Frontal cortex (tissue), 4 donors: Measurements from ENCODE around the gene RBM17. TPM values are rescaled to one million over a fixed set of nuclear protein-coding genes. Genes with fewer than 3 reads are reported as not detected.
"Not testable (repeated sequence)": the region's sequence is repeated elsewhere in the genome, so short reads cannot be mapped to it uniquely, and the experiment has no call there.

Experiments used
- DNase-seq, 2 donors: peaks; one replicate each; pipeline ENCODE4 v3.0.0; 2012; ENCODE audit warnings: low spot score in 2 of 2
- FAIRE-seq: peaks from 2 replicates; lab custom pipeline; 2012; peaks lifted over from hg19 to GRCh38; lab: Jason Lieb, UNC
- total RNA-seq: library from RNA; depleted of rRNA; stranded (reverse); fragments of >200 nt; gene quantifications from one replicate; pipeline ENCODE4 v1.2.3, GENCODE V29; 2014
- donor health status: control.
- donor health status: control.
- donor health status: control.

Gene RBM17
- total RNA-seq, 1 donor from 2014 or later: 31.8 TPM

GRCh38 chr10:6130848-6131470 lies 42.1 kb downstream of the RBM17 start:
- no peak for DNase-seq
- no peak for FAIRE-seq

- DNase-seq (no peak), FAIRE-seq (no peak)
Measured at GRCh38 chr10:6133331-6134098, 44.7 kb downstream of the RBM17 start.

- DNase-seq (no peak), FAIRE-seq (no peak)
Measured at GRCh38 chr10:6134099-6134823, 45.4 kb downstream of the RBM17 start.

- FAIRE-seq: no peak
- no peak for DNase-seq
Measured at GRCh38 chr10:6135039-6135438, 46.2 kb downstream of the RBM17 start.

GRCh38 chr10:6135589-6136168 lies 46.8 kb downstream of the RBM17 start:
- FAIRE-seq: no peak

GRCh38 chr10:6136215-6137201 lies 47.7 kb downstream of the RBM17 start:
- FAIRE-seq (no peak), DNase-seq (no peak)

More at GRCh38 chr10:6135589-6136168, 46.8 kb downstream of the RBM17 start:
- DNase-seq: no peak

GRCh38 chr10:6138456-6138855 lies 49.6 kb downstream of the RBM17 start:
- FAIRE-seq (no peak), DNase-seq (no peak)

- DNase-seq (no peak), FAIRE-seq (no peak)
Measured at GRCh38 chr10:6139470-6139869, 50.6 kb downstream of the RBM17 start.

- no peak for FAIRE-seq
Measured at GRCh38 chr10:6140141-6140841, 51.5 kb downstream of the RBM17 start.

GRCh38 chr10:6140965-6141295 lies 52.1 kb downstream of the RBM17 start:
- DNase-seq (no peak), FAIRE-seq (no peak)

More at GRCh38 chr10:6140141-6140841, 51.5 kb downstream of the RBM17 start:
- DNase-seq: no peak

- no peak for FAIRE-seq
- DNase-seq: no peak
Measured at GRCh38 chr10:6141296-6142151, 52.7 kb downstream of the RBM17 start.

- not testable (repeated sequence) for FAIRE-seq
Measured at GRCh38 chr10:6142186-6142585, 53.4 kb downstream of the RBM17 start.

GRCh38 chr10:6142644-6143043 lies 53.8 kb downstream of the RBM17 start:
- no peak for DNase-seq
- no peak for FAIRE-seq

More at GRCh38 chr10:6142186-6142585, 53.4 kb downstream of the RBM17 start:
- not testable (repeated sequence) for DNase-seq

GRCh38 chr10:6143181-6143580 lies 54.3 kb downstream of the RBM17 start:
- FAIRE-seq (no peak), DNase-seq (no peak)

- FAIRE-seq (no peak), DNase-seq (peak; percentile 90 to 93)
Measured at GRCh38 chr10:6144406-6145165, 55.8 kb downstream of the RBM17 start.

- DNase-seq: peak in 1 of 2 donors; percentile 61
Measured at GRCh38 chr10:6145166-6145987, 56.5 kb downstream of the RBM17 start.

More at GRCh38 chr10:6145166-6145987, 56.5 kb downstream of the RBM17 start:
- no peak for FAIRE-seq
